NB4 (cell line): ENCODE results near the gene PARD3.

Source experiments
- MYC ChIP-seq: IDR thresholded peaks from 2 replicates; pipeline ENCODE4 v1.6.1; 2011; ENCODE audit warnings: low read depth, low read length
- POLR2A ChIP-seq: IDR thresholded peaks from 2 replicates; pipeline ENCODE4 v1.6.1; 2011; ENCODE audit warnings: mild to moderate bottlenecking; ENCODE audit not compliant: insufficient read length; ENCODE audit errors: extremely low read depth
- TF ChIP-seq, protein P1 (sequence below): IDR thresholded peaks from one replicate; pipeline ENCODE4 v1.5.1; 2012; ENCODE audit warnings: low read depth, low read length

DNA sequence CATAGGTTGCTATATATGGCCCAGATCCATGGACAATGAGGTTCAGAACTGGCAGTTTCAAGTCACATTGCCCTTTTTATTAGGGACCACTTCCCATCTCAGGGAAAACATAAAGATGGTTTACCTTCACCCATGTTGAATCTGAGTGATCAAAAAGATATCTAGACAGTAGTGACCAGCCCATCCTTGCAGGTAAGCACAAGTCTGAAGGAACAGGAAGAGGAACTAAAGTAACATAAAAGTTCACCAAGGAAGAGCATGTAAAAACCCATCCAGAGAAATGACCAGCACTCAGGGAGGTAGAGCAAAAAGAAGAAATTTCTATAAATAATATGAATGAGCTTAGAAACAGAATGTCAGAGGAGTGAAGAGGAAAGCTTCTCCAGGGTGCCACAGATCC is 382.5 kb downstream of the PARD3 start:
- TF ChIP-seq, protein P1, sequence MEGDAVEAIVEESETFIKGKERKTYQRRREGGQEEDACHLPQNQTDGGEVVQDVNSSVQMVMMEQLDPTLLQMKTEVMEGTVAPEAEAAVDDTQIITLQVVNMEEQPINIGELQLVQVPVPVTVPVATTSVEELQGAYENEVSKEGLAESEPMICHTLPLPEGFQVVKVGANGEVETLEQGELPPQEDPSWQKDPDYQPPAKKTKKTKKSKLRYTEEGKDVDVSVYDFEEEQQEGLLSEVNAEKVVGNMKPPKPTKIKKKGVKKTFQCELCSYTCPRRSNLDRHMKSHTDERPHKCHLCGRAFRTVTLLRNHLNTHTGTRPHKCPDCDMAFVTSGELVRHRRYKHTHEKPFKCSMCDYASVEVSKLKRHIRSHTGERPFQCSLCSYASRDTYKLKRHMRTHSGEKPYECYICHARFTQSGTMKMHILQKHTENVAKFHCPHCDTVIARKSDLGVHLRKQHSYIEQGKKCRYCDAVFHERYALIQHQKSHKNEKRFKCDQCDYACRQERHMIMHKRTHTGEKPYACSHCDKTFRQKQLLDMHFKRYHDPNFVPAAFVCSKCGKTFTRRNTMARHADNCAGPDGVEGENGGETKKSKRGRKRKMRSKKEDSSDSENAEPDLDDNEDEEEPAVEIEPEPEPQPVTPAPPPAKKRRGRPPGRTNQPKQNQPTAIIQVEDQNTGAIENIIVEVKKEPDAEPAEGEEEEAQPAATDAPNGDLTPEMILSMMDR: no peak
- TF ChIP-seq MYC: no peak
- TF ChIP-seq POLR2A: no peak
